AG20443 (cell line): ENCODE results near the gene CIAPIN1.

Experiments
- DNase-seq: peaks from one replicate; pipeline ENCODE4 v3.0.0; 2012; ENCODE audit warnings: low spot score, mixed read lengths

CIAPIN1 gene

GRCh38 chr16:57447186-57447962 is at the start of gene CIAPIN1, which contains the start of gene COQ9:
Gene CIAPIN1 (minus strand): TSS chr16:57447385. CDS start chr16:57440928, 6,457 bp downstream.
Gene COQ9 (plus strand): TSS chr16:57447479. CDS start chr16:57447506, 27 bp downstream.
- DNase-seq, result peak; percentile 97

- DNase-seq, result no peak
These were observed 46.6 kb upstream of the CIAPIN1 start for GRCh38 chr16:57493767-57494166.

- no peak for DNase-seq
These were observed 42.0 kb upstream of the CIAPIN1 start for GRCh38 chr16:57489229-57489628.

GRCh38 chr16:57486858-57487834 is 40.0 kb upstream of the CIAPIN1 start:
- DNase-seq, result no peak

GRCh38 chr16:57485916-57486857 is 39.0 kb upstream of the CIAPIN1 start, which contains the start of gene DOK4:
Gene DOK4 (minus strand): TSS chr16:57486493. CDS start chr16:57479507, 6,986 bp downstream.
- peak; percentile 99 for DNase-seq

- DNase-seq, result peak; percentile 57
These were observed 38.1 kb upstream of the CIAPIN1 start for GRCh38 chr16:57485091-57485915.

- DNase-seq, result no peak
These were observed 37.4 kb upstream of the CIAPIN1 start for GRCh38 chr16:57484515-57485005.

- DNase-seq, result no peak
These were observed 36.7 kb upstream of the CIAPIN1 start for GRCh38 chr16:57483725-57484514.

- DNase-seq, result no peak
These were observed 35.8 kb upstream of the CIAPIN1 start for GRCh38 chr16:57482845-57483545.

GRCh38 chr16:57481421-57481820 is 34.2 kb upstream of the CIAPIN1 start:
- no peak for DNase-seq

GRCh38 chr16:57480754-57481230 is 33.6 kb upstream of the CIAPIN1 start:
- no peak for DNase-seq

GRCh38 chr16:57479976-57480753 is 33.0 kb upstream of the CIAPIN1 start:
- DNase-seq, result peak; percentile 74

GRCh38 chr16:57479205-57479975 is 32.2 kb upstream of the CIAPIN1 start:
- DNase-seq, result peak; percentile 80

- no peak for DNase-seq
These were observed 31.4 kb upstream of the CIAPIN1 start for GRCh38 chr16:57478396-57479204.

GRCh38 chr16:57477531-57478202 is 30.5 kb upstream of the CIAPIN1 start:
- no peak for DNase-seq
